Liver (tissue), 9 donors: Measurements from ENCODE around the gene TSR1. TPM values are rescaled to one million over a fixed set of nuclear protein-coding genes. Genes with fewer than 3 reads are reported as not detected.
A peak's percentile ranks its signal among the peaks of the same experiment; 100 is the strongest.

Experiments used
- DNase-seq: peaks from one replicate; pipeline ENCODE4 v3.0.0-alpha.2; 2017; ENCODE audit warnings: low spot score
- H3K27ac ChIP-seq, 2 donors: one replicate each; pipeline ENCODE4 v1.7.0; 2013; ENCODE audit warnings: inconsistent platforms in 2 of 2, low read length in 2 of 2, control low read depth in 1 of 2, low read depth in 1 of 2, mild to moderate bottlenecking in 1 of 2
- H3K27me3 ChIP-seq, 4 donors: one replicate each; pipeline versions ENCODE4 v1.6.1 to v1.7.0; 2013; ENCODE audit warnings: low read length in 3 of 4, inconsistent platforms in 1 of 4, mild to moderate bottlenecking in 1 of 4, moderate library complexity in 1 of 4; ENCODE audit not compliant: control insufficient read depth in 4 of 4, insufficient read depth in 4 of 4
- H3K36me3 ChIP-seq, 4 donors: one replicate each; pipeline versions ENCODE4 v1.6.1 to v1.7.0; 2013; ENCODE audit warnings: low read length in 3 of 4, mild to moderate bottlenecking in 3 of 4, low read depth in 1 of 4, moderate library complexity in 1 of 4; ENCODE audit not compliant: control insufficient read depth in 4 of 4, insufficient read depth in 3 of 4
- H3K4me1 ChIP-seq, 4 donors: one replicate each; pipeline versions ENCODE4 v1.6.1 to v1.7.0; 2013; ENCODE audit warnings: low read length in 3 of 4, mild to moderate bottlenecking in 3 of 4, moderate library complexity in 1 of 4; ENCODE audit not compliant: control insufficient read depth in 4 of 4, insufficient read depth in 4 of 4
- H3K4me3 ChIP-seq, 3 donors: one replicate each; pipeline versions ENCODE4 v1.6.1 to v1.7.0; 2013; ENCODE audit warnings: low read length in 3 of 3, control low read depth in 1 of 3, low read depth in 1 of 3, mild to moderate bottlenecking in 1 of 3
- H3K9ac ChIP-seq, 2 donors: one replicate each; pipeline ENCODE4 v1.7.0; 2013; ENCODE audit warnings: low read length in 2 of 2, mild to moderate bottlenecking in 2 of 2, moderate library complexity in 2 of 2, control low read depth in 1 of 2, low read depth in 1 of 2
- H3K9me3 ChIP-seq, 4 donors: one replicate each; pipeline versions ENCODE4 v1.6.1 to v1.7.0; 2013; ENCODE audit warnings: low read length in 3 of 4; ENCODE audit not compliant: control insufficient read depth in 4 of 4
- CTCF ChIP-seq: fragments of 150-350 bp; IDR thresholded peaks from 2 replicates; pipeline ENCODE4 v1.5.1; 2017; ENCODE audit warnings: improper control_type of control experiment, low read depth, low read length; ENCODE audit not compliant: missing input control
- EGR1 ChIP-seq, 2 donors: IDR thresholded peaks; 2 replicates each; pipeline ENCODE4 v1.6.1; 2016 to 2018; ENCODE audit warnings: antibody characterized with exemption in 2 of 2, low read depth in 2 of 2
- FOXA1 ChIP-seq: IDR thresholded peaks from 2 replicates; pipeline ENCODE4 v1.6.1; 2016; ENCODE audit warnings: antibody characterized with exemption
- FOXA2 ChIP-seq: IDR thresholded peaks from 2 replicates; pipeline ENCODE4 v1.6.1; 2016; ENCODE audit warnings: antibody characterized with exemption
- GABPA ChIP-seq, 2 donors: IDR thresholded peaks in 1 of 2; conservative IDR thresholded peaks in 1 of 2; 2 replicates each; pipeline ENCODE4 v1.6.1; 2016; ENCODE audit warnings: antibody characterized with exemption in 2 of 2, mild to moderate bottlenecking in 1 of 2, moderate library complexity in 1 of 2
- HNF4A ChIP-seq, 2 donors: conservative IDR thresholded peaks; 2 replicates each; pipeline ENCODE4 v1.6.1; 2016; ENCODE audit warnings: antibody characterized with exemption in 2 of 2, mild to moderate bottlenecking in 2 of 2
- JUND ChIP-seq, 2 donors: IDR thresholded peaks; 2 replicates each; pipeline ENCODE4 v1.6.1; 2016; ENCODE audit warnings: antibody characterized with exemption in 2 of 2
- NR2F2 ChIP-seq: IDR thresholded peaks from 2 replicates; pipeline ENCODE4 v1.6.1; 2016; ENCODE audit warnings: antibody characterized with exemption
- RAD21 ChIP-seq, 2 donors: IDR thresholded peaks; 2 replicates each; pipeline ENCODE4 v1.6.1; 2016; ENCODE audit warnings: antibody characterized with exemption in 2 of 2, mild to moderate bottlenecking in 2 of 2
- RXRA ChIP-seq, 2 donors: IDR thresholded peaks; 2 replicates each; pipeline ENCODE4 v1.6.1; 2017 to 2018; ENCODE audit warnings: antibody characterized with exemption in 2 of 2, mild to moderate bottlenecking in 1 of 2
- SP1 ChIP-seq: IDR thresholded peaks from 2 replicates; pipeline ENCODE4 v1.6.1; 2018; ENCODE audit warnings: antibody characterized with exemption, mild to moderate bottlenecking
- TAF1 ChIP-seq: conservative IDR thresholded peaks from 2 replicates; pipeline ENCODE4 v1.6.1; 2016; ENCODE audit warnings: antibody characterized with exemption, mild to moderate bottlenecking
- YY1 ChIP-seq: IDR thresholded peaks from 2 replicates; pipeline ENCODE4 v1.6.1; 2016; ENCODE audit warnings: antibody characterized with exemption, mild to moderate bottlenecking
- ZBTB33 ChIP-seq: IDR thresholded peaks from 2 replicates; pipeline ENCODE4 v1.6.1; 2016; ENCODE audit warnings: antibody characterized with exemption
- WGBS: extraction: QIAGEN DNeasy Blood & Tissue Kit; methylation state at CpG from one replicate; pipeline ENCODE4 v1.1.7; 2013; 5-methylcytosine and 5-hydroxymethylcytosine counted together
- polyA plus RNA-seq, 2 donors: library from polyadenylated mRNA; stranded (reverse) in 1 of 2; unstranded in 1 of 2; fragments of 200-250 nt in 1 of 2; fragments of >200 nt in 1 of 2; fragmentation: Nextera tagmentation in 1 of 2; extraction: Ambion mirVana in 1 of 2; gene quantifications; one replicate each; pipeline versions ENCODE4 v1.2.1 to v1.2.3, GENCODE V29; 2013 to 2015
- total RNA-seq, 2 donors: library from RNA; depleted of rRNA; stranded (reverse); fragments of >200 nt; gene quantifications; one replicate each; pipeline ENCODE4 v1.2.3, GENCODE V29; 2014
- TF ChIP-seq, protein P1 (sequence below): IDR thresholded peaks from 2 replicates; pipeline ENCODE4 v1.6.1; 2016; ENCODE audit warnings: antibody characterized with exemption, mild to moderate bottlenecking
- TF ChIP-seq, protein P2 (sequence below): IDR thresholded peaks from 2 replicates; pipeline ENCODE4 v1.6.1; 2016; ENCODE audit warnings: antibody characterized with exemption
- donor health status: healthy.
- donor health status: healthy.
- donor health status: healthy.
- donor health status: healthy.
- donor health status: healthy.

Gene TSR1
- total and polyA plus RNA-seq, 4 donors, result 6.5 to 27.0 (median 13.8) TPM

DNA sequence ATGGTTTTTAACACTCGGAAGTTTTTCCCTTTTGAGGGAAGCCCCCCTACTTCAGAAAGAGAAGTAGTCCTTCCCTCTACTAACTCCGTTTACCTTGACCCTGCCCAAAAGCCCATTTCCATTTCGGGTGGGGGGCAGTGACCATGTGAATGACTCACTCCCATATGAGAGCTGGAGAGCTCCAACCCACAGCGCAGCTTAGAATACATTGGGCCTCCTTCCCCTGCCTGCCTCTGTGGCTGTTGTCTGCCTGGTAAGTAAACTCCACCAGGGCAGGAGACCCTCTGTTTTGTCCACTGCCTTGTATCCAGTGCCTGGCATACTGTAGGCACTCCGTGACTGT, 2.0 kb upstream of the TSR1 start:
- Histone ChIP-seq H3K9ac (no peak overlapping the region), H3K27ac (peak overlapping the region; percentile 40 to 64), H3K4me1 (peaks cover 0 to 28% (median 21%) of the 10 kb centered on the region in 4 donors), H3K4me3 (peak overlapping the region; percentile 73 to 100 (median 79)), H3K36me3 (peaks cover 2 to 18% (median 15%) of the 10 kb centered on the region in 4 donors), H3K9me3 (no peaks in the 10 kb centered on the region), H3K27me3 (no peaks in the 10 kb centered on the region)
- no peak for DNase-seq
- TF ChIP-seq TAF1, result no peak
- 37% methylated on average over 5 of the region's 5 CpGs for WGBS

- 2% methylated on average over 92 of the region's 92 CpGs for WGBS
- peak overlapping the region in 1 of 2 donors; percentile 20 for H3K9ac ChIP-seq
- TF ChIP-seq JUND (IDR thresholded peaks at IDR 0.05), result no peak
- TF ChIP-seq ZBTB33, result no peak
- TF ChIP-seq RXRA (IDR thresholded peaks at IDR 0.05), result no peak
- TF ChIP-seq YY1, result no peak
- no peak for TF ChIP-seq FOXA2
- no peak for TF ChIP-seq FOXA1
- TF ChIP-seq NR2F2, result no peak
Measured at GRCh38 chr17:2337544-2338314, 1.5 kb upstream of the TSR1 start.

DNA sequence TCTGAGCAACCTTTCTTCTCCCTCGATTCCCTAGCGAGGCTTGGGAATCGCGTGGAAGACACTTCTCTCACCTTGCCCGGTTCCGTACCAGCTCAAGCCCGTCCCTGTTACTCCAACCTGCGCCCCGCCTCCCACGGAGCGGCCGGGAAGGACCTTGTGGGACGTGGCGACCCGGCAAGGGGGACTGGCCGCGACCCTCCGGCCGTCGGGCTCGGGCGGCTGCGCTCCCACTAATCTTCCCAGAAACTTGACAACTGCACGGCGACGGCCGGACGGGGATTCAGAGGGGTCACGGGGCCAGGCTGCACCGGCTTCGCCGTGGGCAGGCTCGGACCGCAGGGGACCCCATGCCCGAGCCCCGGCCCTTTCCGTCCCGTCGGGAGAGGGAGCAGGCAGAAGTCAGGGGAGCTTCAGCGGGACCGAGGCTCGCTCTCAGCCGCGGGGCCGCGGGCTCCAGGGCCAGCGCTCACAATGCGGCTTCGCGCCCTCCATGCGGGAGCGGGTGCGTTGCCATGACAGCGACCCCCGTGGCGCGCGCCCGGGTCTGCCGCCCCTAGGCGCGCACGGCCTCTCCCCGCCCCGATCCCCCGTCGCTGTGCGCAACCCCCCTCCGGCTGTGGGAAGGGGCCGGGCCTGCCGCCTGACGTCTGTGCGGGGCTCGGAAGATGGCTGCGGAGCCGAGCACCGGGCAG, 741 bp upstream of the TSR1 start, which contains the start of gene SGSM2:
TSS of gene SGSM2 (plus strand) at position 650 of the 692 bp plus-strand sequence. CDS start 188 bp downstream, outside the sequence.
- Histone ChIP-seq H3K27ac (peak within 1 kb of the TSS; percentile 79 to 94), H3K27me3 (no peaks in the 10 kb centered on the region), H3K9me3 (no peaks in the 10 kb centered on the region), H3K4me1 (peaks cover 0 to 28% (median 21%) of the 10 kb centered on the region in 4 donors), H3K9ac (peak within 1 kb of the TSS; percentile 20 to 81), H3K4me3 (peak within 1 kb of the TSS; percentile 73 to 100 (median 97)), H3K36me3 (peaks cover 2 to 29% (median 25%) of the 10 kb centered on the region in 4 donors)
- peak; percentile 63 for DNase-seq
- WGBS, result under 1% methylated on average over 77 of the region's 77 CpGs
- TF ChIP-seq CTCF, result no peak
- no peak for TF ChIP-seq FOXA2
- no peak for TF ChIP-seq ZBTB33
- TF ChIP-seq RAD21 (IDR thresholded peaks at IDR 0.05), result no peak
- TF ChIP-seq, protein P1, sequence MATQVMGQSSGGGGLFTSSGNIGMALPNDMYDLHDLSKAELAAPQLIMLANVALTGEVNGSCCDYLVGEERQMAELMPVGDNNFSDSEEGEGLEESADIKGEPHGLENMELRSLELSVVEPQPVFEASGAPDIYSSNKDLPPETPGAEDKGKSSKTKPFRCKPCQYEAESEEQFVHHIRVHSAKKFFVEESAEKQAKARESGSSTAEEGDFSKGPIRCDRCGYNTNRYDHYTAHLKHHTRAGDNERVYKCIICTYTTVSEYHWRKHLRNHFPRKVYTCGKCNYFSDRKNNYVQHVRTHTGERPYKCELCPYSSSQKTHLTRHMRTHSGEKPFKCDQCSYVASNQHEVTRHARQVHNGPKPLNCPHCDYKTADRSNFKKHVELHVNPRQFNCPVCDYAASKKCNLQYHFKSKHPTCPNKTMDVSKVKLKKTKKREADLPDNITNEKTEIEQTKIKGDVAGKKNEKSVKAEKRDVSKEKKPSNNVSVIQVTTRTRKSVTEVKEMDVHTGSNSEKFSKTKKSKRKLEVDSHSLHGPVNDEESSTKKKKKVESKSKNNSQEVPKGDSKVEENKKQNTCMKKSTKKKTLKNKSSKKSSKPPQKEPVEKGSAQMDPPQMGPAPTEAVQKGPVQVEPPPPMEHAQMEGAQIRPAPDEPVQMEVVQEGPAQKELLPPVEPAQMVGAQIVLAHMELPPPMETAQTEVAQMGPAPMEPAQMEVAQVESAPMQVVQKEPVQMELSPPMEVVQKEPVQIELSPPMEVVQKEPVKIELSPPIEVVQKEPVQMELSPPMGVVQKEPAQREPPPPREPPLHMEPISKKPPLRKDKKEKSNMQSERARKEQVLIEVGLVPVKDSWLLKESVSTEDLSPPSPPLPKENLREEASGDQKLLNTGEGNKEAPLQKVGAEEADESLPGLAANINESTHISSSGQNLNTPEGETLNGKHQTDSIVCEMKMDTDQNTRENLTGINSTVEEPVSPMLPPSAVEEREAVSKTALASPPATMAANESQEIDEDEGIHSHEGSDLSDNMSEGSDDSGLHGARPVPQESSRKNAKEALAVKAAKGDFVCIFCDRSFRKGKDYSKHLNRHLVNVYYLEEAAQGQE, result no peak
- TF ChIP-seq FOXA1, result no peak
- no peak for TF ChIP-seq JUND (IDR thresholded peaks at IDR 0.05)
- no peak for TF ChIP-seq SP1
- TF ChIP-seq NR2F2, result no peak
- TF ChIP-seq GABPA (IDR thresholded peaks at IDR 0.05 in 1 of 2, conservative IDR thresholded peaks at IDR 0.05 in 1 of 2), result no peak
- no peak for TF ChIP-seq RXRA (IDR thresholded peaks at IDR 0.05)
- no peak for TF ChIP-seq HNF4A (conservative IDR thresholded peaks at IDR 0.05)
- TF ChIP-seq, protein P2, sequence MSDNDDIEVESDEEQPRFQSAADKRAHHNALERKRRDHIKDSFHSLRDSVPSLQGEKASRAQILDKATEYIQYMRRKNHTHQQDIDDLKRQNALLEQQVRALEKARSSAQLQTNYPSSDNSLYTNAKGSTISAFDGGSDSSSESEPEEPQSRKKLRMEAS, result no peak
- no peak for TF ChIP-seq EGR1 (IDR thresholded peaks at IDR 0.05; ENCODE audit: low read depth in 2 of 2)

More at GRCh38 chr17:2337544-2338314, 1.5 kb upstream of the TSR1 start:
- Histone ChIP-seq H3K36me3 (peaks cover 2 to 24% (median 20%) of the 10 kb centered on the region in 4 donors), H3K4me3 (peak overlapping the region; percentile 73 to 100 (median 79)), H3K27ac (peak overlapping the region; percentile 64 to 94), H3K4me1 (peaks cover 0 to 28% (median 21%) of the 10 kb centered on the region in 4 donors), H3K9me3 (no peaks in the 10 kb centered on the region), H3K27me3 (no peaks in the 10 kb centered on the region)
- peak; percentile 46 for DNase-seq
